ENCODE data around the gene CPEB4. TPM values are rescaled to one million over a fixed set of nuclear protein-coding genes. Genes with fewer than 3 reads are reported as not detected.

The CPEB4 gene
- total and polyA plus RNA-seq, 2 donors (not counting 3 experiments of a cell fraction or from before 2014, with no cell fraction given), result 11.3 to 16.4 TPM

- CTCF ChIA-PET, result interaction anchor here (0.7 to 6.5 kb wide), 16 partner anchors 9 to 274 kb away, joined by 3 to 70 read pairs (median 4); no protein-coding TSS in a partner anchor
- no peak for TF ChIP-seq GATA2 (IDR thresholded peaks at IDR 0.05; ENCODE audit: insufficient read depth, insufficient read length, low read depth, low read length)
- no peak for TF ChIP-seq MAX (IDR thresholded peaks at IDR 0.05; ENCODE audit: insufficient read depth, insufficient read length)
- TF ChIP-seq POLR2A (IDR thresholded peaks at IDR 0.05; ENCODE audit: low read depth, low read length), result no peak
- no peak for TF ChIP-seq MYC (IDR thresholded peaks at IDR 0.05; ENCODE audit: low read depth, low read length)
- no peak for TF ChIP-seq CTCF (IDR thresholded peaks at IDR 0.05; ENCODE audit: extremely low read depth in 1 of 2, insufficient read depth in 1 of 2, low read depth in 1 of 2, low read length in 2 of 2)
- no peaks in the 10 kb centered on the region for H3K27me3 ChIP-seq (ENCODE audit: control insufficient read depth in 2 of 2, insufficient read depth in 2 of 2, low read length in 2 of 2)
- H3K9me3 ChIP-seq (replicated peaks; ENCODE audit: control insufficient read depth, insufficient read depth, low read length), result no peaks in the 10 kb centered on the region
- peak overlapping the region; percentile 77 for H3K4me2 ChIP-seq (ENCODE audit: insufficient read depth, low read length)
- H3K4me3 ChIP-seq (replicated peaks in 1 of 3; ENCODE audit: insufficient read depth in 1 of 3, low read depth in 1 of 3, low read length in 3 of 3), result peak overlapping the region; percentile 4 to 84 (median 32)
- peak; percentile 87 for FAIRE-seq
- TSS peak; percentile 57 for BruUV-seq (replicated peaks)
- peak overlapping the region; percentile 1 for H3K27ac ChIP-seq (ENCODE audit: insufficient read depth, low read depth, low read length)
- peaks cover 43% of the 10 kb centered on the region for H3K4me1 ChIP-seq (ENCODE audit: control insufficient read depth, extremely low read depth, insufficient read depth, low read length)
- no peaks in the 10 kb centered on the region for H4K20me1 ChIP-seq (replicated peaks; ENCODE audit: control insufficient read depth, extremely low read depth, insufficient read depth, low read length)
- H3K36me3 ChIP-seq (ENCODE audit: control insufficient read depth in 2 of 2, extremely low read depth in 1 of 2, insufficient read depth in 2 of 2, low read length in 2 of 2), result no peaks in the 10 kb centered on the region
- peaks cover 46% of the 10 kb centered on the region for H3K79me2 ChIP-seq (ENCODE audit: control insufficient read depth, insufficient read depth, low read length)
- no peaks in the 10 kb centered on the region for H3K9me1 ChIP-seq (replicated peaks; ENCODE audit: control insufficient read depth, extremely low read depth, insufficient read depth, low read length)
- intact Hi-C loops (cut with micrococcal nuclease) (loop anchor here (1.0 kb wide), 1 partner anchor 35 kb away; no protein-coding TSS in a partner anchor), dilution Hi-C loops (cut with MboI; ENCODE audit: extremely low pct_ligation_motif_present, low sequenced_read_pairs) (no loop called here)
- DNase-seq (ENCODE audit: low read depth, low spot score), result peak; percentile 59
- peak overlapping the region; percentile 53 for H2AFZ ChIP-seq (ENCODE audit: low read depth, low read length)
- POLR2A ChIA-PET, result interaction anchor here (0.8 to 1.6 kb wide), 4 partner anchors 28 to 274 kb away, joined by 3 to 6 read pairs (median 4); partner anchors contain the start of gene BOD1
- peak overlapping the region; percentile 22 for H3K9ac ChIP-seq (replicated peaks; ENCODE audit: extremely low read depth, insufficient read depth, low read length)
Observed at GRCh38 chr5:173890195-173890991, 2.2 kb downstream of the CPEB4 start.

All from endothelial cell of umbilical vein (primary cell).